Tibial nerve (tissue), 3 donors: Measurements from ENCODE around the gene NFIA.

Experiments used
- POLR2A ChIP-seq, 2 donors: fragments of 450-650 bp; IDR thresholded peaks; one replicate each; pipeline ENCODE4 v1.6.1; 2017; ENCODE audit warnings: antibody characterized with exemption in 2 of 2, mild to moderate bottlenecking in 2 of 2, moderate library complexity in 2 of 2
- TF ChIP-seq, protein P1 (sequence below), 5 experiments: fragments of 200-600 bp in 3 of 5; fragments of 450-650 bp in 2 of 5; sonication (generic) in 3 of 5; IDR thresholded peaks; one replicate each; pipeline ENCODE4 v1.5.1; 2016 to 2019; ENCODE audit warnings: antibody characterized with exemption in 5 of 5, mild to moderate bottlenecking in 3 of 5, moderate library complexity in 2 of 5

DNA sequence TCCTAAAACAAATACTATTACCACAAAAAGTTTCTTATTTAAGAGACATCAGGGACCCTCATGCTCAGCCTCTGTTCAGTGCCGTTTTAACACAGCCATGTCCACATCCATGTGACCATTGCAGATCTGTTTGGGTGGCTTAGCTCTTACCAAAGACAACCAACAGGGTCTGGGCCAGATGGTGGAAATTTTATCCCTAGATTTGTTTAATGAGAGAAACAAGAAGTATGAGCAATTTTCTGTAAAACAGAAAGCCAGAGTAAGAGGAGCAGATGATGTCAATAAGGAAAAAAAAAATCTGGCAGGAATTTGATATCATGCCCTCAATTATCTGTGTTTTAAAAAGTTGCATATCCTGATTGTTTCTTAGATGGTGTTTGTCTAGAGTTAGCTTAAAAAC lies 342.7 kb downstream of the NFIA start:
- TF ChIP-seq POLR2A (IDR thresholded peaks at IDR 0.05), result no peak
- TF ChIP-seq, protein P1, sequence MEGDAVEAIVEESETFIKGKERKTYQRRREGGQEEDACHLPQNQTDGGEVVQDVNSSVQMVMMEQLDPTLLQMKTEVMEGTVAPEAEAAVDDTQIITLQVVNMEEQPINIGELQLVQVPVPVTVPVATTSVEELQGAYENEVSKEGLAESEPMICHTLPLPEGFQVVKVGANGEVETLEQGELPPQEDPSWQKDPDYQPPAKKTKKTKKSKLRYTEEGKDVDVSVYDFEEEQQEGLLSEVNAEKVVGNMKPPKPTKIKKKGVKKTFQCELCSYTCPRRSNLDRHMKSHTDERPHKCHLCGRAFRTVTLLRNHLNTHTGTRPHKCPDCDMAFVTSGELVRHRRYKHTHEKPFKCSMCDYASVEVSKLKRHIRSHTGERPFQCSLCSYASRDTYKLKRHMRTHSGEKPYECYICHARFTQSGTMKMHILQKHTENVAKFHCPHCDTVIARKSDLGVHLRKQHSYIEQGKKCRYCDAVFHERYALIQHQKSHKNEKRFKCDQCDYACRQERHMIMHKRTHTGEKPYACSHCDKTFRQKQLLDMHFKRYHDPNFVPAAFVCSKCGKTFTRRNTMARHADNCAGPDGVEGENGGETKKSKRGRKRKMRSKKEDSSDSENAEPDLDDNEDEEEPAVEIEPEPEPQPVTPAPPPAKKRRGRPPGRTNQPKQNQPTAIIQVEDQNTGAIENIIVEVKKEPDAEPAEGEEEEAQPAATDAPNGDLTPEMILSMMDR (IDR thresholded peaks at IDR 0.05), result no peak
